Suprapubic skin (tissue), 4 donors: ENCODE data around the gene NCBP3. TPM values are rescaled to one million over a fixed set of nuclear protein-coding genes. Genes with fewer than 3 reads are reported as not detected.

Experiments
- DNase-seq, 2 donors: peaks; one replicate each; pipeline ENCODE4 v3.0.0-alpha.2; 2019; ENCODE audit warnings: low spot score in 2 of 2
- H3K27ac ChIP-seq: fragments of 200-600 bp; sonication (generic); one replicate; pipeline ENCODE4 v1.5.1; 2019
- H3K27me3 ChIP-seq: fragments of 200-600 bp; sonication (generic); one replicate; pipeline ENCODE4 v1.5.1; 2019
- H3K36me3 ChIP-seq: fragments of 200-600 bp; sonication (generic); one replicate; pipeline ENCODE4 v1.5.1; 2019
- H3K4me1 ChIP-seq: fragments of 200-600 bp; sonication (generic); one replicate; pipeline ENCODE4 v1.5.1; 2019
- H3K4me3 ChIP-seq: fragments of 200-600 bp; sonication (generic); one replicate; pipeline ENCODE4 v1.5.1; 2019; ENCODE audit warnings: mild to moderate bottlenecking
- H3K9me3 ChIP-seq: fragments of 200-600 bp; sonication (generic); one replicate; pipeline ENCODE4 v1.5.1; 2019
- EP300 ChIP-seq: sonication (generic); formaldehyde crosslinking; IDR thresholded peaks from one replicate; pipeline ENCODE4 v1.6.1; 2017; ENCODE audit warnings: antibody characterized with exemption
- POLR2A ChIP-seq, 2 donors: fragments of 450-650 bp; IDR thresholded peaks; one replicate each; pipeline ENCODE4 v1.6.1; 2017; ENCODE audit warnings: antibody characterized with exemption in 2 of 2, mild to moderate bottlenecking in 2 of 2, moderate library complexity in 2 of 2
- POLR2AphosphoS5 ChIP-seq, 3 donors: sonication (generic); formaldehyde crosslinking; IDR thresholded peaks; one replicate each; pipeline ENCODE4 v1.6.1; 2017; ENCODE audit warnings: antibody characterized with exemption in 3 of 3
- WGBS: methylation state at CpG from one replicate; pipeline ENCODE4 v1.1.5; 2018; 5-methylcytosine and 5-hydroxymethylcytosine counted together
- total RNA-seq, 4 donors: library from RNA; depleted of rRNA; stranded (reverse); fragments of >200 nt; gene quantifications; one replicate each; pipeline ENCODE4 v1.1.0, GENCODE V29; 2016
- TF ChIP-seq, protein P1 (sequence below), 2 donors: fragments of 200-600 bp in 1 of 2; fragments of 450-650 bp in 1 of 2; sonication (generic) in 1 of 2; IDR thresholded peaks; one replicate each; pipeline ENCODE4 v1.5.1; 2016 to 2019; ENCODE audit warnings: antibody characterized with exemption in 2 of 2, mild to moderate bottlenecking in 1 of 2, moderate library complexity in 1 of 2

NCBP3 gene
- total RNA-seq, 4 donors from 2014 or later, result 15.4 to 41.8 (median 26.1) TPM

DNA sequence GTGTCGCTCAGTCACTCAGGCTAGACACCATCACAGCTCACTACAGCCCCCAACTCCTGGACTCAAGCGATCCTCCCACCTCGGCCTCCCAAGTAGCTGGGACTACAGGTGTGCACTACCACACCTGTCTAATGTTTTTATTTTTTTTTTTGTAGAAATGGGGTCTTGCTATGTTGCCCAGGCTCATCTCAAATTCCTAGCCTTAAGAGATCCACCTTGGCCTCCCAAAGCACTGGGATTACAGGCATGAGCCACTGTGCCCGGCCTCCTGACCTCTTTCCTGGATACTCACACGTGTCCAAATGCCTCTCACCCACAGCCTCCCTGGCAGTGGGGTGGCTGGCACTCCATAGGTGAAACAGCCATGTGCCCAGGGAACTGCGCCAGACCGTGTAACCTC is 29.3 kb upstream of the NCBP3 start:
- Histone ChIP-seq H3K4me1 (peaks cover 14% of the 10 kb centered on the region), H3K4me3 (no peak overlapping the region), H3K36me3 (peaks cover 50% of the 10 kb centered on the region), H3K9me3 (no peaks in the 10 kb centered on the region), H3K27me3 (no peaks in the 10 kb centered on the region), H3K27ac (no peak overlapping the region)
- TF ChIP-seq POLR2AphosphoS5 (IDR thresholded peaks at IDR 0.05) (no peak), EP300 (no peak), POLR2A (IDR thresholded peaks at IDR 0.05) (no peak)
- TF ChIP-seq, protein P1, sequence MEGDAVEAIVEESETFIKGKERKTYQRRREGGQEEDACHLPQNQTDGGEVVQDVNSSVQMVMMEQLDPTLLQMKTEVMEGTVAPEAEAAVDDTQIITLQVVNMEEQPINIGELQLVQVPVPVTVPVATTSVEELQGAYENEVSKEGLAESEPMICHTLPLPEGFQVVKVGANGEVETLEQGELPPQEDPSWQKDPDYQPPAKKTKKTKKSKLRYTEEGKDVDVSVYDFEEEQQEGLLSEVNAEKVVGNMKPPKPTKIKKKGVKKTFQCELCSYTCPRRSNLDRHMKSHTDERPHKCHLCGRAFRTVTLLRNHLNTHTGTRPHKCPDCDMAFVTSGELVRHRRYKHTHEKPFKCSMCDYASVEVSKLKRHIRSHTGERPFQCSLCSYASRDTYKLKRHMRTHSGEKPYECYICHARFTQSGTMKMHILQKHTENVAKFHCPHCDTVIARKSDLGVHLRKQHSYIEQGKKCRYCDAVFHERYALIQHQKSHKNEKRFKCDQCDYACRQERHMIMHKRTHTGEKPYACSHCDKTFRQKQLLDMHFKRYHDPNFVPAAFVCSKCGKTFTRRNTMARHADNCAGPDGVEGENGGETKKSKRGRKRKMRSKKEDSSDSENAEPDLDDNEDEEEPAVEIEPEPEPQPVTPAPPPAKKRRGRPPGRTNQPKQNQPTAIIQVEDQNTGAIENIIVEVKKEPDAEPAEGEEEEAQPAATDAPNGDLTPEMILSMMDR (IDR thresholded peaks at IDR 0.05), result no peak
- WGBS, result 94% methylated on average over 7 of the region's 7 CpGs
- DNase-seq, result no peak

DNA sequence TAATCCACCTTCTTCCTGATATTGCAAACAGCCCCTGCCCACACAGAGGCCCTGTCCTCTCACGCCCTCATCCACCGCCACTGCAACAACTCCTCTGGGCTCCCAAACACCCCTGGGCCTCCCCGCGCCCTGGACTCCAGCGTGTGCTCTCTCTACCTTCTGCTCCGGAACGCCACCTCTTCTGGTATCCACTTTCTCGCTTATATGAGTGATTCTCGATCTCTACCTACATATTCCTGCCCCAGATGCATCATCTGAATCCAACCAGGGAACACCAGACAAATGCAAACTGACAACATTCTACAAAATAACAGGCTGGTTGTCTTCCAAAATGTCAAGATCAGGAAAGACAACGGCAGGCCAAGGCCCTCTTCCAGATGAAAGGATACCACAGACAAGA is 27.8 kb upstream of the NCBP3 start:
- DNase-seq, result no peak
- TF ChIP-seq, protein P1 (IDR thresholded peaks at IDR 0.05), result no peak
- TF ChIP-seq POLR2A (IDR thresholded peaks at IDR 0.05), result no peak
- no peak for TF ChIP-seq EP300
- TF ChIP-seq POLR2AphosphoS5 (IDR thresholded peaks at IDR 0.05), result no peak
- 96% methylated on average over 10 of the region's 10 CpGs for WGBS
- Histone ChIP-seq H3K4me1 (peaks cover 6% of the 10 kb centered on the region), H3K27ac (no peak overlapping the region), H3K27me3 (no peaks in the 10 kb centered on the region), H3K36me3 (peaks cover 53% of the 10 kb centered on the region), H3K9me3 (no peaks in the 10 kb centered on the region), H3K4me3 (no peak overlapping the region)

DNA sequence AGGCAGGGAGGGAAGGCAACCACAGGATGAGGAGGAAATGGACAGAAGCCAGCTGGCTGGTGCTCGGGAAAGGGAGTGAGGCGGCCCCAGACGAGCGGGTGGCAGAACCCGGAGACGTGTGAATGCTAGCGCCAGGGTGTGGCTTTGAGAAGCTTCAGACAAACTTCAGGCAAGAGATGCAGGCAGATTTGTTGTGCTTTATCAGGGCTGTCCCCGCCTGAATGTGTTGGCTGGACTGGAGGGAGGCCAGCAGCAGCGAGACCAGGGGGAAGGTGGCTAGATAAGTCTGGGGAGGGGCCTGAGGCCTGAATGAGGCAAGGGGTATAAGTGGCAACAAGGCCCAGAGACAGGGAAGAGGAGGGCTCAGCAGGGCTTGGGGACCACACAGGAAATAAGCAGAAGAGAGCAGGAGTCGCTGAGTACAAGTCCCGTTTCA is 24.8 kb upstream of the NCBP3 start:
- Histone ChIP-seq H3K36me3 (peaks cover 36% of the 10 kb centered on the region), H3K9me3 (no peaks in the 10 kb centered on the region), H3K27ac (no peak overlapping the region), H3K4me1 (peaks cover 5% of the 10 kb centered on the region), H3K4me3 (no peak overlapping the region), H3K27me3 (no peaks in the 10 kb centered on the region)
- 35% methylated on average over 11 of the region's 11 CpGs for WGBS
- no peak for DNase-seq
- TF ChIP-seq, protein P1 (IDR thresholded peaks at IDR 0.05), result no peak
- no peak for TF ChIP-seq POLR2A (IDR thresholded peaks at IDR 0.05)
- TF ChIP-seq POLR2AphosphoS5 (IDR thresholded peaks at IDR 0.05), result no peak
- no peak for TF ChIP-seq EP300

DNA sequence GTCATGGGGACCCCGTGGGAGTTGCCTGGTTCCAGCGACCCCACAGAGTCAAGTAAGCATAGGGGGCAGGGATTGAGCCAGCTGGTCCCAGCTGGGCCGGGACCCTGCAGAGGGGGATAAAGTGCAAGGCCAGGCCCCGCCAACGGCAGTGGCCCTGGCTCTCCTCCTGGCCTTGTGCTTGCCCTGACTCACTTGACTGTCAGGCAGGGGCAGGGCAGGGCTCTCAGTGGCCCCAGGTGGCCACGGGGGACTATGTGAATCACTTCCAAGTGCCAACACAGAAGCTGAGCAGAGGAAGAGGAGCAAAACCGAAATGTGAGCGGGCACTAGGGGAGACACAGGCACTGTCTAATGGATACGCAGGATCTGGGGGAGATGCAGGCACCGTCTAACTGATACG is 21.6 kb upstream of the NCBP3 start:
- peaks cover 5% of the 10 kb centered on the region for H3K4me1 ChIP-seq
- H3K36me3 ChIP-seq, result peaks cover 21% of the 10 kb centered on the region
- WGBS, result 87% methylated on average over 11 of the region's 11 CpGs
- no peaks in the 10 kb centered on the region for H3K27me3 ChIP-seq
- H3K4me3 ChIP-seq, result no peak overlapping the region
- no peak for TF ChIP-seq POLR2A (IDR thresholded peaks at IDR 0.05)
- TF ChIP-seq EP300, result no peak
- TF ChIP-seq, protein P1 (IDR thresholded peaks at IDR 0.05), result no peak
- TF ChIP-seq POLR2AphosphoS5 (IDR thresholded peaks at IDR 0.05), result no peak
- H3K27ac ChIP-seq, result no peak overlapping the region
- DNase-seq, result no peak
- no peaks in the 10 kb centered on the region for H3K9me3 ChIP-seq

DNA sequence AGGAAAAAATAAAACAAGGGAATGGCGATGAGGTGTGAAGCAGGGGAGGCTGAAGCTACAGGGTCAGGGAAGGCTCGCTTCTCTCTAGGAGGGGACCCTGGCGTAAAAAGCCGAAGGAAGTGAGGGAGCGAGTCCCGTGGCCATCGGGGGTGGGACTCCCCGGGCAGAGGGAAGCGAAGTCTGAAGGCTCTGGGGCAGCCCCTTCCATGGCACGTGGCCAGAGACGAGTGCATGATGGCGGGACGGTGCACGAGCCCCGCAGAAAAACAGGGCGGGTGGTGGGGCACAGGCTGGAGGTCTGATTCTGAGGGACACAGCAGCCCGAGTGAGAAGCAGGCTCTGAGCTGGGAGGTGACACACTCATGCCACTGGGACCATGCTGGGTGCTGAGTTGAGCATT is 21.1 kb upstream of the NCBP3 start:
- Histone ChIP-seq H3K27me3 (no peaks in the 10 kb centered on the region), H3K9me3 (no peaks in the 10 kb centered on the region), H3K4me3 (no peak overlapping the region), H3K27ac (no peak overlapping the region), H3K36me3 (peaks cover 16% of the 10 kb centered on the region), H3K4me1 (peaks cover 5% of the 10 kb centered on the region)
- WGBS, result 84% methylated on average over 17 of the region's 17 CpGs
- TF ChIP-seq EP300, result no peak
- TF ChIP-seq, protein P1 (IDR thresholded peaks at IDR 0.05), result no peak
- TF ChIP-seq POLR2A (IDR thresholded peaks at IDR 0.05), result no peak
- no peak for DNase-seq
